HG03064 (cell line): ENCODE data around the gene SURF4.
"Not testable (repeated sequence)": the region's sequence is repeated elsewhere in the genome, so short reads cannot be mapped to it uniquely, and the experiment has no call there.

Experiments used
- ATAC-seq: cut with Tn5 transposase; IDR thresholded peaks from one replicate; pipeline ENCODE4 v1.9.1; 2021; ENCODE audit warnings: low read depth; ENCODE audit not compliant: unreplicated experiment

SURF4 gene

GRCh38 chr9:133377721-133378216, 1.9 kb upstream of the SURF4 start:
- no peak for ATAC-seq

GRCh38 chr9:133377280-133377679, 1.4 kb upstream of the SURF4 start:
- ATAC-seq = not testable (repeated sequence)

- ATAC-seq = peak; percentile 7
Observed at GRCh38 chr9:133375116-133375723, 640 bp downstream of the SURF4 start.

- no peak for ATAC-seq
Observed at GRCh38 chr9:133374612-133375115, 1.2 kb downstream of the SURF4 start.

GRCh38 chr9:133372144-133372543, 3.7 kb downstream of the SURF4 start:
- ATAC-seq = no peak

GRCh38 chr9:133371261-133371711, 4.6 kb downstream of the SURF4 start:
- no peak for ATAC-seq

GRCh38 chr9:133370685-133371084, 5.2 kb downstream of the SURF4 start:
- ATAC-seq = no peak

- no peak for ATAC-seq
Observed at GRCh38 chr9:133369933-133370332, 5.9 kb downstream of the SURF4 start.

GRCh38 chr9:133369422-133369821, 6.4 kb downstream of the SURF4 start:
- ATAC-seq = no peak

- ATAC-seq = no peak
Observed at GRCh38 chr9:133368249-133368881, 7.5 kb downstream of the SURF4 start.

GRCh38 chr9:133367778-133368177, 8.1 kb downstream of the SURF4 start:
- ATAC-seq = no peak

- ATAC-seq = no peak
Observed at GRCh38 chr9:133367221-133367620, 8.6 kb downstream of the SURF4 start.

GRCh38 chr9:133366435-133366834, 9.4 kb downstream of the SURF4 start:
- ATAC-seq = no peak

- no peak for ATAC-seq
Observed at GRCh38 chr9:133362359-133363044, 13.4 kb downstream of the SURF4 start.

GRCh38 chr9:133361507-133362092, 14.3 kb downstream of the SURF4 start:
- ATAC-seq = no peak

GRCh38 chr9:133360400-133361393, 15.2 kb downstream of the SURF4 start:
- no peak for ATAC-seq

GRCh38 chr9:133359399-133360175, 16.3 kb downstream of the SURF4 start:
- no peak for ATAC-seq

GRCh38 chr9:133357656-133358055, 18.2 kb downstream of the SURF4 start:
- no peak for ATAC-seq
